Choroid plexus epithelial cell (primary cell): Measurements from ENCODE around the gene TOMM20.
A peak's percentile ranks its signal among the peaks of the same experiment; 100 is the strongest.
"Not testable (repeated sequence)": the region's sequence is repeated elsewhere in the genome, so short reads cannot be mapped to it uniquely, and the experiment has no call there.

Experiments used
- DNase-seq: peaks from one replicate; pipeline ENCODE4 v3.0.0-alpha.2; 2010; ENCODE audit warnings: low read depth
- H3K4me3 ChIP-seq: 2 replicates; pipeline ENCODE4 v1.5.1; 2011; ENCODE audit warnings: low read depth, mild to moderate bottlenecking, control low read depth, low read length, moderate library complexity
- TF ChIP-seq, protein P1 (sequence below): conservative IDR thresholded peaks from 2 replicates; pipeline ENCODE4 v1.5.1; 2011; ENCODE audit warnings: low read depth, mild to moderate bottlenecking, control low read depth, inconsistent platforms, low read length, moderate library complexity

TOMM20 gene

DNA sequence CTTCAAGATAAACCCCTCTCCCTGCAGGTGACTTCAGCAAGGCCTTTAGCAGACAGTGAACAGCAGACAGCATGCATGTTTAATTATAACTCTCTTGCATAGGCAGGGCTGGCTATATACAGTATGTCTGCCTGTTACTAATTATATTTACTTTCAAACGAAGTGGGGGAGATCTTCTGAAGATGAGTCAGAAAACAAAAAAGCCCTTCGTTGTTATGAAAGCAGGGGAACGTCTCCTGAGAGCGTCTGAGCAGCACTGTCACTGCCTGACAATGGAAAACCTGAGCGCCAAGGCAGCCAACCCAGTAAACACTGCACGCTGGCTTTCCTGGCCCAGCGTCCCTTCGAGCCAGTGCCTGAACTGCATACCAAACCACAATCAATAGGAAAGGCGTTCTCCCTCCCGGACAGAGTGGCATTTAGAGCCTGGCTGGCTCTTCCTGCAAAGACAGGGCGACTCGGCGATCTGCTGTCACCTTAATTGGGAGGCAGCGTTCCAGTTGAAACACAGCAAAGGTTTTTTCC lies 54.1 kb downstream of the TOMM20 start:
- DNase-seq = peak; percentile 62
- no peak overlapping the region for H3K4me3 ChIP-seq
- TF ChIP-seq, protein P1, sequence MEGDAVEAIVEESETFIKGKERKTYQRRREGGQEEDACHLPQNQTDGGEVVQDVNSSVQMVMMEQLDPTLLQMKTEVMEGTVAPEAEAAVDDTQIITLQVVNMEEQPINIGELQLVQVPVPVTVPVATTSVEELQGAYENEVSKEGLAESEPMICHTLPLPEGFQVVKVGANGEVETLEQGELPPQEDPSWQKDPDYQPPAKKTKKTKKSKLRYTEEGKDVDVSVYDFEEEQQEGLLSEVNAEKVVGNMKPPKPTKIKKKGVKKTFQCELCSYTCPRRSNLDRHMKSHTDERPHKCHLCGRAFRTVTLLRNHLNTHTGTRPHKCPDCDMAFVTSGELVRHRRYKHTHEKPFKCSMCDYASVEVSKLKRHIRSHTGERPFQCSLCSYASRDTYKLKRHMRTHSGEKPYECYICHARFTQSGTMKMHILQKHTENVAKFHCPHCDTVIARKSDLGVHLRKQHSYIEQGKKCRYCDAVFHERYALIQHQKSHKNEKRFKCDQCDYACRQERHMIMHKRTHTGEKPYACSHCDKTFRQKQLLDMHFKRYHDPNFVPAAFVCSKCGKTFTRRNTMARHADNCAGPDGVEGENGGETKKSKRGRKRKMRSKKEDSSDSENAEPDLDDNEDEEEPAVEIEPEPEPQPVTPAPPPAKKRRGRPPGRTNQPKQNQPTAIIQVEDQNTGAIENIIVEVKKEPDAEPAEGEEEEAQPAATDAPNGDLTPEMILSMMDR = no peak

DNA sequence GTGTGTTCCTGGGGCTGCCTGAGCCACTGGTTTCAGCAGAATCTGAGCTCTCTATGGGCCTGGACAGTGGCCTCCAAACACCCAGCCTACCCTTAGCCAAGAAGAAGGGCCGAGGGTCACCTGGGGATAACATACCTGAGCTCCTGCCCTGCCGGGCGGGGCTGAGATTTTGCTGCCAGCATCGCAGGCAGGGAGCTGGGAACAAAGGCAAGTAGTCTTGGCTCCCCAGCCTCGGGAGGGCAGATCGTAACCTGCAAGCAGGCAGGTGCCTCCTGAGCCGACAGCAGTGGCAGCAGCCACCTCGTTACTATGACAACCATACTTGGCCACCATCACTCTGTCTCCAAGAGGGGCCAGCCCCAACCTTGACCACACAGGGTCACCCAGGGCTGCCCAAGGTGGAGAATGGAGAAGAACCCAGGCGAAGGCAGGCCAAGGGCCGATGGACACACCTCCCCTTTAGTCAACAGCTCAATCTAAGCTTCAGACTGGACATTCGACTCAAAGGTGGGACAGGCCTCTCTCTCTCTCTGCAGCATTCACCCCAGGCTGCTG lies 54.6 kb downstream of the TOMM20 start:
- H3K4me3 ChIP-seq = no peak overlapping the region
- DNase-seq = no peak
- TF ChIP-seq, protein P1 = no peak

DNA sequence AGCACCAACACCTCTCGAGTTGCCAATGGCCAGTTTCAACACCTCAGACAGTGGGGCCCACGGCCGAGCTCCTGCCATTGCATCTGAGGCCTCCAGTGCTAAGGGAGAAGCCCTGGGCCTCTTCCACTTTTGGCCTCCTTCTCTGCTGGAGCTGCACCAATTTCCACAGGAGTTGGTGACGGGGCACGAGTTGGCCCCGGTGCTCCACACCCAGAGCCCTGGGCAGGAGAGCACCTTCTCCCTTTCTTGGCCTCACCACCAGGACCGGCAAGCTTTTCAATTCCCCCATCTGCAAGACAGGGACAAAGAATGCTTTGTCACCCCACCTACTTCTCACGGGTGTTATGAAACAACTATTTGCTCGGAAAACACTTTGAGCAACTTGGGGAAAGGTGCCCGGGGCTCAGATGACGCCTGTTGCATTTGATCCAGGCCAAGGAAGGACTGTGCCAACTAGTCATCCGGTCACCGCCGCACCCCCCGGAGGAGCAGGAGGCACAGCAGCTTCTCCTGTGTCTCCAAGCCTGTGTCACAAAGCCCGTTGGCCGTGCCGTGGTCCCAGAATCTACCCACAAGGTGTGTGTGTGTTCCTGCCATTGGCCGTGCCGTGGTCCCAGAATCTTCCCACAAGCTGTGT lies 55.2 kb downstream of the TOMM20 start:
- TF ChIP-seq, protein P1 = no peak
- no peak overlapping the region for H3K4me3 ChIP-seq
- no peak for DNase-seq

DNA sequence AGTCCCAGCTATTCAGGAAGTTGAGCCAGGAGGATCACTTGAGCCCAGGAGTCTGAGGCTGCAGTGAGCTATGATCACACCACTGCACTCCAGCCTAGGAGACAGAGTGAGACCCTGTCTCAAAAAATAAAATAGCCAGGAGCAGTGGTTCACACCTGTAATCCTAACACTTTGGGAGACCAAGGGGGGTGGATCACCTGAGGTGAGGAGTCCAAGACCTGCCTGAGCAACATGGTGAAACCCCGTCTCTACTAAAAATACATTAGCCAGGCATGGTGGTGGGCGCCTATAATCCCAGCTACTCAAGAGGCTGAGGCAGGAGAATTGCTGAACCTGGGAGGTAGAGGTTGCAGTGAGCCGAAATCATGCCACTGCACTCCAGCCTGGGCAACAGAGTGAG lies 56.1 kb downstream of the TOMM20 start:
- not testable (repeated sequence) for DNase-seq, H3K4me3 ChIP-seq

DNA sequence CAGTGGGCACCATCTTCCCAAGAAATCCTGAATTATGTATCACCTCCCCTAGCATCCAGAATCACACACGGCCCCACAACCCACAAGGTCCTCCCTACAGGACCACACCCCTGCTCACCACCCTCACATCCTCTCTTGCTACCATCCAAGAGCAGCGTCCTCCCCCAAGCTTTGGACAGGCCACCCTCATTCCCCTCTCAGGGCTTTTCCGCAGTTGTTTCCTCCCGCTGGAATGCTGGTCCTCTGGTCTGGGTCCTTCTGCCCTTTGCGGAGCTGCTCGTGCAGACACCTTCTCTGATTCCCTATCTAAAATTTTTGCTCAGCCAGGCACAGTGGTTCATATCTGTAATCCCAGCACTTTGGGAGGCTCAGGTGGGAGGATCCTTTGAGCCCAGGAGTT lies 56.5 kb downstream of the TOMM20 start:
- no peak overlapping the region for H3K4me3 ChIP-seq
- no peak for DNase-seq
- TF ChIP-seq, protein P1 = no peak

DNA sequence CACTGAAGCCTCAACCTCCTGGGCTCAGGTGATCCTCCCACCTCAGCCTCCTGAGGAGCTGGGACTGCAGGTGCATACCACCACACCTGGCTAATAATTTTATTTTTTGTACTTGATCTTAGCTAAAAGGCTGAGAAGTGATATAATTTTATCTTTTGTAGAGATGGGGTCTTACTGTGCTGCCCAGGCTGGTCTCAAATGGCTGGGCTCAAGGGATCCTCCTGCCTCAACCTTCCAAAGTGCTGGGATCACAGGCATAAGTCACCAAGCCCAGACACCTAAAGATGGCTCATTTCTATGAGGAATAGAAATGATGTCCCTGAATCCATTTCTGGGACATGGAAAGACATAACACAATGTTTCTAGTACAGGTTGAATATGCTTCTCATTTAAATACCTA lies 57.8 kb downstream of the TOMM20 start:
- no peak for DNase-seq
- TF ChIP-seq, protein P1 = no peak
- H3K4me3 ChIP-seq = no peak overlapping the region

DNA sequence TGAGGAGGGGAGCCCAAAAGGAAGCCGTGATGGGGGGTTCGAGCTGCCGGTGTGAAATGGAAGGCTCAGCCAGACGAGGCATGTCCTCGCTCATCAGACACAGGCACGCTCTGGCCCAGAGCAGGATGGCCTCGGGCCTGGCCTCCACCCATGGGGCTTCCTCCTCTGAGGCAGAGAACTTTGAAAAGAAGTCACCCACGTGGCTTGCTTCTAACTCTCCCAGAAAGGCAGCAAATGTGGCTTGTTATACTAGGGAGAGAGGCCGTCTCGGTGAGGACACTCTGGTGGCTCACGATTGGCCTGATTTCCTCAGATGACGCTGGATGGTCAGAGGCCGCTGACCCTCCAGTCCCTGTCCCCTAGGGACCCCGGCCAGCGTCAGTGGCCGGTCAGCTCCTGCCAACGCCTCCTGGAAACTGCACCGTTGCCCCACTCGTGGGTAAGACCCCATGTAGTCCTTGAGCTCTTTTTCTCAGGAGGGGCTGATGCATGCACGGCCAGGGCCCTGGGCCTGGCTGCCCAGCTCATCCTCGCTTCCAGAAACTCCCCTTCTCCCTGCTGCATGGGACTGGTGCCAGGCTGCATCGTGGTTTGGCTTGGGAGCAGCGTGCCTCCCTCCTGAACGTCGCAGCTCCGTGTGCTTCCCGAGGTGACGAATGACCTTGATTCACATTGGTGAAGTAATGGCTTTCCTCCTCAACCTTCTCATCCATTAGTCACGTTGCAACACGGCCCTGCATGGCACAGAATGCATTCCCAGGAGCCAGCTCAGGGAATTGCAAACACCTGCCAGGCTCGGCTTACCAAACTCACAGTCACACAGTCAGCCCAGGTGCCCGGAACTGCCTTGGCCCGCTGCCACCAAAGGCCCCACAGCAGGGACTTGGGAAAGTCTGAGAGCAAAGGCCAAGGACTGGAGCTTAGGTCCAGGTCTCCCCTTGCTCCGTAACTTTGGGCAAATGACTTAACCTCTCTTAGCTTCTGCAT lies 58.8 kb downstream of the TOMM20 start:
- TF ChIP-seq, protein P1 = no peak
- no peak for DNase-seq
- no peak overlapping the region for H3K4me3 ChIP-seq
